Measurements from ENCODE around the gene PLEKHG4B.

The PLEKHG4B gene

GRCh38 chr5:77957-78804, 13.8 kb upstream of the PLEKHG4B start:
- TF ChIP-seq, protein P1, sequence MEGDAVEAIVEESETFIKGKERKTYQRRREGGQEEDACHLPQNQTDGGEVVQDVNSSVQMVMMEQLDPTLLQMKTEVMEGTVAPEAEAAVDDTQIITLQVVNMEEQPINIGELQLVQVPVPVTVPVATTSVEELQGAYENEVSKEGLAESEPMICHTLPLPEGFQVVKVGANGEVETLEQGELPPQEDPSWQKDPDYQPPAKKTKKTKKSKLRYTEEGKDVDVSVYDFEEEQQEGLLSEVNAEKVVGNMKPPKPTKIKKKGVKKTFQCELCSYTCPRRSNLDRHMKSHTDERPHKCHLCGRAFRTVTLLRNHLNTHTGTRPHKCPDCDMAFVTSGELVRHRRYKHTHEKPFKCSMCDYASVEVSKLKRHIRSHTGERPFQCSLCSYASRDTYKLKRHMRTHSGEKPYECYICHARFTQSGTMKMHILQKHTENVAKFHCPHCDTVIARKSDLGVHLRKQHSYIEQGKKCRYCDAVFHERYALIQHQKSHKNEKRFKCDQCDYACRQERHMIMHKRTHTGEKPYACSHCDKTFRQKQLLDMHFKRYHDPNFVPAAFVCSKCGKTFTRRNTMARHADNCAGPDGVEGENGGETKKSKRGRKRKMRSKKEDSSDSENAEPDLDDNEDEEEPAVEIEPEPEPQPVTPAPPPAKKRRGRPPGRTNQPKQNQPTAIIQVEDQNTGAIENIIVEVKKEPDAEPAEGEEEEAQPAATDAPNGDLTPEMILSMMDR (IDR thresholded peaks at IDR 0.05; ENCODE audit: low read length, missing control alignments): peak; percentile 37
- H3K4me3 ChIP-seq (replicated peaks; ENCODE audit: low read depth, low read length): no peak overlapping the region
- DNase-seq (ENCODE audit: low read depth): peak; percentile 12

GRCh38 chr5:78805-79149, 13.2 kb upstream of the PLEKHG4B start:
- DNase-seq (ENCODE audit: low read depth): no peak
- TF ChIP-seq, protein P1 (IDR thresholded peaks at IDR 0.05; ENCODE audit: low read length, missing control alignments): no peak
- no peak overlapping the region for H3K4me3 ChIP-seq (replicated peaks; ENCODE audit: low read depth, low read length)

- TF ChIP-seq, protein P1 (IDR thresholded peaks at IDR 0.05; ENCODE audit: low read length, missing control alignments): no peak
- DNase-seq (ENCODE audit: low read depth): no peak
- H3K4me3 ChIP-seq (replicated peaks; ENCODE audit: low read depth, low read length): no peak overlapping the region
Observed at GRCh38 chr5:79263-79662, 12.7 kb upstream of the PLEKHG4B start.

GRCh38 chr5:79821-80220, 12.1 kb upstream of the PLEKHG4B start:
- no peak for DNase-seq (ENCODE audit: low read depth)
- H3K4me3 ChIP-seq (replicated peaks; ENCODE audit: low read depth, low read length): no peak overlapping the region
- TF ChIP-seq, protein P1 (IDR thresholded peaks at IDR 0.05; ENCODE audit: low read length, missing control alignments): no peak

GRCh38 chr5:81391-82021, 10.5 kb upstream of the PLEKHG4B start:
- TF ChIP-seq, protein P1 (IDR thresholded peaks at IDR 0.05; ENCODE audit: low read length, missing control alignments): no peak
- no peak overlapping the region for H3K4me3 ChIP-seq (replicated peaks; ENCODE audit: low read depth, low read length)
- no peak for DNase-seq (ENCODE audit: low read depth)

DNA sequence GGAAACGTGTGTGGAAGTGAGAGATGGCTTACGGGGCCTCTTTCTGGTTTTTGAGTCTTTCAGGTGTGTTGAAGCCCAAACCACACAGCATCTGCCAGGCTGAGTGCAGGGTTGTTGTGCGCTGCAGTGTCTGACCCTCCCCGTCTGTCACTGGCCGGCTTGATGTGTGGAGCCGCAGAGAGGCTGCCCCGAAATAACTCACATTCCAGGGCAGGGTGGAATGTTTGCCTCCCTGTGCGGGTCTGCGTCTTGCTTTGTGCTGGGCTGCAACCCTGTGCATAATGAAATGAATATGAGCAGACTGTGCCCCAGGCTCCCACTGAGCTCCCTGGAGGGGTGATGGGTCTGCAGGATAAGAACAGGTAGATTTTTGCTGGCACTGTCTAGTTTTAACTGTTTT, 9.9 kb upstream of the PLEKHG4B start:
- DNase-seq (ENCODE audit: low read depth): peak; percentile 8
- TF ChIP-seq, protein P1 (IDR thresholded peaks at IDR 0.05; ENCODE audit: low read length, missing control alignments): no peak
- H3K4me3 ChIP-seq (replicated peaks; ENCODE audit: low read depth, low read length): no peak overlapping the region

Measured in fibroblast of pulmonary artery (primary cell).